Kidney epithelial cell (primary cell): ENCODE results near the gene MAGEF1. TPM values are rescaled to one million over a fixed set of nuclear protein-coding genes. Genes with fewer than 3 reads are reported as not detected.

ENCODE experiments used
- DNase-seq: peaks from one replicate; pipeline ENCODE4 v3.0.0-alpha.2; 2010; ENCODE audit warnings: low read depth
- H3K27me3 ChIP-seq: 2 replicates; pipeline ENCODE4 v1.6.0; 2011; ENCODE audit warnings: low read length; ENCODE audit not compliant: control insufficient read depth, insufficient read depth
- H3K36me3 ChIP-seq: 2 replicates; pipeline ENCODE4 v1.5.1; 2011; ENCODE audit warnings: low read length; ENCODE audit not compliant: control insufficient read depth, insufficient read depth
- H3K4me3 ChIP-seq: 2 replicates; pipeline ENCODE4 v1.5.1; 2011; ENCODE audit warnings: low read depth, mild to moderate bottlenecking, control low read depth, low read length
- CTCF ChIP-seq: IDR thresholded peaks from 2 replicates; pipeline ENCODE4 v1.5.1; 2011; ENCODE audit warnings: mild to moderate bottlenecking, moderate library complexity, low read length, control low read depth, inconsistent platforms; ENCODE audit not compliant: insufficient read depth, poor library complexity, severe bottlenecking
- total RNA-seq: library from RNA; depleted of rRNA; stranded (reverse); fragments of >200 nt; gene quantifications from 2 replicates; pipeline ENCODE4 v1.2.3, GENCODE V29; 2015

The MAGEF1 gene
- 32.5 and 48.0 TPM in 2 replicates for total RNA-seq

GRCh38 chr3:184711493-184712247 lies at the start of gene MAGEF1:
Gene MAGEF1 (minus strand): TSS chr3:184712064. CDS start chr3:184711821, 243 bp downstream.
- Histone ChIP-seq H3K4me3 (peak within 1 kb of the TSS; percentile 87), H3K36me3 (no peaks in the 10 kb centered on the region), H3K27me3 (no peaks in the 10 kb centered on the region)
- DNase-seq, result no peak
- TF ChIP-seq CTCF, result no peak

- no peak for DNase-seq
- no peak for TF ChIP-seq CTCF
- Histone ChIP-seq H3K4me3 (no peak overlapping the region), H3K27me3 (peaks cover 15% of the 10 kb centered on the region), H3K36me3 (no peaks in the 10 kb centered on the region)
These were observed 49.4 kb upstream of the MAGEF1 start for GRCh38 chr3:184761075-184761841.

- no peak for TF ChIP-seq CTCF
- H3K36me3 ChIP-seq, result no peaks in the 10 kb centered on the region
- no peak for DNase-seq
- H3K27me3 ChIP-seq, result peaks cover 15% of the 10 kb centered on the region
- H3K4me3 ChIP-seq, result no peak overlapping the region
These were observed 48.6 kb upstream of the MAGEF1 start for GRCh38 chr3:184760337-184761074.

- no peak overlapping the region for H3K4me3 ChIP-seq
- no peaks in the 10 kb centered on the region for H3K36me3 ChIP-seq
- no peak for DNase-seq
- TF ChIP-seq CTCF, result no peak
- peaks cover 19% of the 10 kb centered on the region for H3K27me3 ChIP-seq
These were observed 47.9 kb upstream of the MAGEF1 start for GRCh38 chr3:184759666-184760200.

GRCh38 chr3:184758056-184758455 lies 46.2 kb upstream of the MAGEF1 start:
- Histone ChIP-seq H3K4me3 (no peak overlapping the region), H3K27me3 (peaks cover 14% of the 10 kb centered on the region), H3K36me3 (no peaks in the 10 kb centered on the region)
- no peak for TF ChIP-seq CTCF
- no peak for DNase-seq
